ENCODE results near the gene CCR6.

Gene CCR6

GRCh38 chr6:167125855-167126349 is 3.0 kb downstream of the CCR6 start:
- TF ChIP-seq CTCF (conservative IDR thresholded peaks at IDR 0.05; ENCODE audit: low read depth, low read length): no peak
- DNase-seq (ENCODE audit: low read depth): no peak
- no peak overlapping the region for H3K4me3 ChIP-seq (ENCODE audit: low read depth, low read length)

GRCh38 chr6:167127785-167128531 is 5.1 kb downstream of the CCR6 start:
- H3K4me3 ChIP-seq (ENCODE audit: low read depth, low read length): no peak overlapping the region
- DNase-seq (ENCODE audit: low read depth): no peak
- no peak for TF ChIP-seq CTCF (conservative IDR thresholded peaks at IDR 0.05; ENCODE audit: low read depth, low read length)

DNA sequence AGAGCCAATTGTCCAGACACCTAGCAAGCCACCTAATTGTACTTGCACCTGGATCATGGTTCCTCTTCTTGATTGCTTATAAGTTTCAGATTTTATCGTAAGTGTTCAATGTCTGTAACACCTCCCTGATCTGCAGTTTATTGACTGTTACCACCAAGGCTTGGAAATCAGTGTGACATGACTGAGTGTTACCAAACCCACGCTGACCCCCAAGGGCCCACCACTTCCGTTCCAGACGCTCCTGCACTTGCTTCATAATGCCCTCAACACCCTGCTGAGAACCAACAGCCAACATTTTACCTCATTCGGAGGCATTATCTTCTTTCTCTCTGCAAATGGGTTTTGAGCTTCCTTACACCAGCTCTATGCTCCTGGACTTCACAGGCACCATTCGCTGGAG is 6.3 kb downstream of the CCR6 start:
- H3K4me3 ChIP-seq (ENCODE audit: low read depth, low read length): no peak overlapping the region
- DNase-seq (ENCODE audit: low read depth): no peak
- no peak for TF ChIP-seq CTCF (conservative IDR thresholded peaks at IDR 0.05; ENCODE audit: low read depth, low read length)

DNA sequence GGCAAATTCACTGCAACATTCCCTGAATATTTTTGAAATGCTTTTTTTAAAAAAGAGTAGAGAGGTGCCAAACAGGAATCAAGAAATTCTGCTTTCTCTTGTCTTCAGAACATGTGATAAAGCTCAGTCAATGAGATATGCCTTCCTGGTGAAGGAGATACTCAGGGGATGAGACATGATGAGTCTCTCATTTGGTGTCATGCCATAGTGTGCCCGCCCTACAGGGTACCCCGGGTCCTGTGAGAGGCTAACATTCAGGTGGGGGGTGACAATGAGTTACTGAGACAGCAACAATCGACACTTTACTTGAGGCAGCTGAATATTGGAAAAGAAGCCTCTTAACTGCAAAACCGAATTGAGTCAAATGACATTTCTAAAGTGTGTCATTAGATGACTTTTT is 6.7 kb downstream of the CCR6 start:
- TF ChIP-seq CTCF (conservative IDR thresholded peaks at IDR 0.05; ENCODE audit: low read depth, low read length): no peak
- H3K4me3 ChIP-seq (ENCODE audit: low read depth, low read length): no peak overlapping the region

GRCh38 chr6:167130008-167130677 is 7.2 kb downstream of the CCR6 start:
- no peak for TF ChIP-seq CTCF (conservative IDR thresholded peaks at IDR 0.05; ENCODE audit: low read depth, low read length)
- H3K4me3 ChIP-seq (ENCODE audit: low read depth, low read length): no peak overlapping the region
- no peak for DNase-seq (ENCODE audit: low read depth)

More for the DNA sequence above, 6.7 kb downstream of the CCR6 start:
- no peak for DNase-seq (ENCODE audit: low read depth)

- DNase-seq (ENCODE audit: low read depth): no peak
- H3K4me3 ChIP-seq (ENCODE audit: low read depth, low read length): no peak overlapping the region
- TF ChIP-seq CTCF (conservative IDR thresholded peaks at IDR 0.05; ENCODE audit: low read depth, low read length): no peak
Measured at GRCh38 chr6:167130712-167131684, 8.1 kb downstream of the CCR6 start.
